GM13977 (cell line): ENCODE data around the gene NINJ2.

Source experiments
- DNase-seq: peaks from one replicate; pipeline ENCODE4 v3.0.0; 2012; ENCODE audit warnings: low spot score
- CTCF ChIP-seq: IDR thresholded peaks from 2 replicates; pipeline ENCODE4 v1.5.1; 2012; ENCODE audit warnings: mild to moderate bottlenecking, control low read depth; ENCODE audit not compliant: insufficient read depth; ENCODE audit errors: extremely low read depth, missing control alignments
- in situ Hi-C: fragments of 300-500 bp; cut with MboI; formaldehyde crosslinking; loops from one replicate; pipeline ENCODE4 v1.12.0; 2022; ENCODE audit warnings: low sequenced_read_pairs, low pct_unique_long_range_greater_than_20kb, mixed read lengths, inconsistent platforms; ENCODE audit not compliant: unreplicated experiment

Gene NINJ2

GRCh38 chr12:588646-589045 is 74.6 kb downstream of the NINJ2 start:
- no peak for TF ChIP-seq CTCF
- DNase-seq, result no peak
- in situ Hi-C loops, result no loop called here

- no peak for DNase-seq
- no peak for TF ChIP-seq CTCF
- in situ Hi-C loops, result no loop called here
Observed at GRCh38 chr12:588024-588322, 75.3 kb downstream of the NINJ2 start.

- in situ Hi-C loops, result no loop called here
- no peak for DNase-seq
- TF ChIP-seq CTCF, result no peak
Observed at GRCh38 chr12:587132-588023, 75.9 kb downstream of the NINJ2 start.

GRCh38 chr12:586318-587071 is 76.8 kb downstream of the NINJ2 start:
- no peak for TF ChIP-seq CTCF
- in situ Hi-C loops, result no loop called here
- DNase-seq, result no peak

GRCh38 chr12:585062-586061 is 77.9 kb downstream of the NINJ2 start:
- in situ Hi-C loops, result no loop called here
- TF ChIP-seq CTCF, result no peak
- no peak for DNase-seq

GRCh38 chr12:583251-583869 is 79.9 kb downstream of the NINJ2 start:
- no peak for DNase-seq
- no peak for TF ChIP-seq CTCF
- in situ Hi-C loops, result no loop called here
